Dendritic cell treated with granulocyte-macrophage colony-stimulating factor and Interleukin-4, amounts not matched to agents 40 ng/mL and 50 ng/mL, for 4 days (primary cell): ENCODE measurements around the gene AHRR.
"Not testable (repeated sequence)": the region's sequence is repeated elsewhere in the genome, so short reads cannot be mapped to it uniquely, and the experiment has no call there.

ENCODE experiments used
- H3K27ac Mint-ChIP-seq: one replicate; pipeline ENCODE4 v1.8.0; 2022; ENCODE audit warnings: mild to moderate bottlenecking, mixed read lengths
- H3K27me3 Mint-ChIP-seq: one replicate; pipeline ENCODE4 v1.8.0; 2022; ENCODE audit warnings: mild to moderate bottlenecking, mixed read lengths
- H3K36me3 Mint-ChIP-seq: one replicate; pipeline ENCODE4 v1.8.0; 2022; ENCODE audit warnings: low read depth, mixed read lengths
- H3K4me1 Mint-ChIP-seq: one replicate; pipeline ENCODE4 v1.8.0; 2022; ENCODE audit warnings: low read depth, mixed read lengths
- H3K4me3 Mint-ChIP-seq: one replicate; pipeline ENCODE4 v1.8.0; 2022; ENCODE audit warnings: mild to moderate bottlenecking, moderate library complexity, mixed read lengths
- H3K9me3 Mint-ChIP-seq: one replicate; pipeline ENCODE4 v1.8.0; 2022; ENCODE audit warnings: mixed read lengths
- intact Hi-C: fragments of 100-400 bp; cut with micrococcal nuclease; formaldehyde crosslinking; loops from one replicate; pipeline ENCODE4 v1.15.0; 2022

The AHRR gene

DNA sequence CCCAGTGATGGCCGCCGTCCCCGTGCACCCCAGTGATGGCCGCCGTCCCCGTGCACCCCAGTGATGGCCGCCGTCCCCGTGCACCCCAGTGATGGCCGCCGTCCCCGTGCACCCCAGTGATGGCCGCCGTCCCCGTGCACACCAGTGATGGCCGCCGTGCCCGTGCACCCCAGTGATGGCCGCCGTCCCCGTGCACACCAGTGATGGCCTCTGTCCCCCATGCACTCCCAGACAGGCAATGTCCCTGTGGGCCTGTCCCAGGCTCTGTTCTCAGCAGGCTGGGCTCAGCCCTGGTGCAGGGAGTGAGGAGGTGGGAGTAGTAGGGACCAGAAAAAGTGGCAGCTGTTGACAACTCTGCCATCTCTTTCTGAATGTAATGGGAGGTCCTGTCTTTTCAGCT lies 11.7 kb upstream of the AHRR start:
- H3K36me3 Mint-ChIP-seq = peaks cover 100% of the 10 kb centered on the region
- H3K27me3 Mint-ChIP-seq, intact Hi-C loops, H3K27ac Mint-ChIP-seq, H3K4me1 Mint-ChIP-seq, H3K4me3 Mint-ChIP-seq, H3K9me3 Mint-ChIP-seq: not testable (repeated sequence)

DNA sequence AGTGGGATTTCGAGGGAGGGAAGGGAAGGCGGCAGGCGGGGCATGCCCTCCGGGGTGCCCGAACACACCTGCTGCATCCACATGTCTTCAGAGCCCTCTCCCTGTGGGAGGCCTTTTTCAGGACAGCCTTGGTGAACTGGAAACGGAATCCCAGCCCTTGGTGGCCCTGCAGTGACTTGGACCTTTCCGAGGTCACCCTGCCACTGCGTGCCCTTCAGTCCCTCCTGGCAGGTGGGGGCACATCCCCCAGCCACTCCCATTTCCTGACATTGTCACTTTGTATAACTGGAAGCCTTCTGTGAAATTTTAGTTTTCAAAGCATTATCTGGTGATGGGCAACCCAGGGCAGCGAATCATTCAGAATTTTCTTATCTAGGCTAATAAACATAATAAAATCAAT lies 11.0 kb upstream of the AHRR start:
- no peaks in the 10 kb centered on the region for H3K4me1 Mint-ChIP-seq
- no peak overlapping the region for H3K4me3 Mint-ChIP-seq
- H3K27me3 Mint-ChIP-seq = no peaks in the 10 kb centered on the region
- intact Hi-C loops = no loop called here
- H3K9me3 Mint-ChIP-seq = no peaks in the 10 kb centered on the region
- peaks cover 100% of the 10 kb centered on the region for H3K36me3 Mint-ChIP-seq
- no peak overlapping the region for H3K27ac Mint-ChIP-seq

DNA sequence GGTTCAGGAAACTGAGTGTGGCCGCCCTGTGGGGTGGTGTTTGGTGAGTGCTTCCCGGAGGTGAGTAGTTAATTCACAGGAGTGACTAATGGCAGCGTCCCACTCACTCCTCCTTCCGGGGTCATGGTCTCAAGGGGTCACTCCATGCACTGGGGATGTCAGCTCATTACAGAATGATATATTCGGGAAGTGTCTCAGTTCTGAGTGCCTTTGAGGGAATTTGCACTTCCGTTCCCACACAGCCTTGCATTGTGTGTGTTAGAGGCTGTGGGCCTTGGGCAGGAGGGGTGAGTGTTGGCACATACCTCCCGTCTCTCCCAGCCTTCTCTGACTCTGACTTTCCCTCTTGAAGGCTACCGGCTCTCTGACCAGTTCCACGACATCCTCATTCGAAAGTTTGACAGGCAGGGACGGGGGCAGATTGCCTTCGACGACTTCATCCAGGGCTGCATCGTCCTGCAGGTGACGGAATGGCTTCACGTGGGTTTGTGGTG lies 10.5 kb upstream of the AHRR start:
- intact Hi-C loops = no loop called here
- no peak overlapping the region for H3K27ac Mint-ChIP-seq
- no peaks in the 10 kb centered on the region for H3K9me3 Mint-ChIP-seq
- peaks cover 100% of the 10 kb centered on the region for H3K36me3 Mint-ChIP-seq
- no peaks in the 10 kb centered on the region for H3K27me3 Mint-ChIP-seq
- no peak overlapping the region for H3K4me3 Mint-ChIP-seq
- H3K4me1 Mint-ChIP-seq = no peaks in the 10 kb centered on the region

DNA sequence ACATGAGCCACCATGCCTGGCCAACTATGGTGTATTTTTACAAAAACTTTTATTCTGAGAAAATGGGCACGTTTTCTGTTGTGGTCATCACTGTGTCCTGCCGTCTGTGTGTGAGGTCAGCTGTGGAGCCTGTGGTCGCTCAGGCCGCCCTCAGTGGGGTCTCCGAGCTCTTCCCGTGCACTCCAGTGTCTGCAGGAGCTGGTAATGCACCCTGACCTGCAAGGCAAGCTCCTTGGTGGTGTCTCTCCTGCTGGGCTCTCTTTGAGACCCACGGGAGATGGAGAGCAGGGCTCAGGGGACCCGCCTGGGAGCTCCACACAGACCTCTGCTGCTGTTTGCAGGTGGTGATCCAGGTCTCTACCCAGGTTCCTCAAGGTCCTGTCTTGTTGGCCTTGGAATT lies 9.6 kb upstream of the AHRR start:
- Mint-ChIP-seq H3K36me3 (peaks cover 100% of the 10 kb centered on the region), H3K27ac (no peak overlapping the region)

DNA sequence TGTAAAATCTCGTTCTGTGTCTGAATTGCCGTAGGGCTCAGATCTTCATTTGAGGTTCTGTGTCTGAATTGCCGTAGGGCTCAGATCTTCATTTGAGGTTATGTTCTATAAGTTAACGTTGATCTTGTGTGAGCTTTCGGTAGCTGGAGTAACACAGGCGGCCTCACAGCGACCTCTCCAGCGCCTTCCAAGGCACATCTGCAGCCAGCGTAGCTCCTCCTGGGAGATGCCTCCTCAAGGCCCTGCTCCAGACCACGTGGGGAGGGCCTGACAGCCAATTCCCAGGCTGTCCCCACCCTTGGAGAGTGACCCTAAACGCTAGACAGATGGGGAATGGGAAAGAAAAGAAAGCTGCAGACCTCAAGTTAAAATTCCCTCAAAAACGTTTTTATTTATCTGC lies 8.7 kb upstream of the AHRR start:
- intact Hi-C loops = no loop called here
- Mint-ChIP-seq H3K36me3 (peaks cover 97% of the 10 kb centered on the region), H3K9me3 (no peaks in the 10 kb centered on the region), H3K4me3 (no peak overlapping the region), H3K27me3 (no peaks in the 10 kb centered on the region), H3K27ac (no peak overlapping the region), H3K4me1 (peaks cover 5% of the 10 kb centered on the region)

More for the DNA sequence above, 9.6 kb upstream of the AHRR start:
- H3K27me3 Mint-ChIP-seq = no peaks in the 10 kb centered on the region
- H3K9me3 Mint-ChIP-seq = no peaks in the 10 kb centered on the region
- intact Hi-C loops = no loop called here
- no peak overlapping the region for H3K4me3 Mint-ChIP-seq
- no peaks in the 10 kb centered on the region for H3K4me1 Mint-ChIP-seq

DNA sequence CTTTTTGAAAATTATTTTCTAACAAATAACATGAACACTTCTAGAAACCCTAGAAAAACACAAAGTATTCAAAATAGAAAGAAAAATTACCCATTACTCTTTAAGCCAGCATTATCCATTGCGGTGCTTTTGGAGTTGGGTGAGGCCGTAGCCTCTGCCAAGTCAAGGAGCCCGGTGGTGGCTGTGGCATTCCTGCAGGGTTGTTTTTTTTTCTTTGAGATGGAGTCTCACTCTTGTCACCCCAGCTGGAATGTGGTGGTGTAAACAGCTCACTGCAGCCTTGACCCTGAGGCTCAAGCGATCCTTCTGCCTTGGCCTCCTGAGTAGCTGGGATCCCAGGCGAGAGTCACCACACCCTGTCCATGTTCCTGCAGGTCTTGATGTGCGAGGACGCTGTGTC lies 8.2 kb upstream of the AHRR start:
- no peak overlapping the region for H3K4me3 Mint-ChIP-seq
- H3K9me3 Mint-ChIP-seq = no peaks in the 10 kb centered on the region
- peaks cover 7% of the 10 kb centered on the region for H3K4me1 Mint-ChIP-seq
- H3K27me3 Mint-ChIP-seq = peaks cover under 1% of the 10 kb centered on the region
- intact Hi-C loops = no loop called here
- no peak overlapping the region for H3K27ac Mint-ChIP-seq
- peaks cover 92% of the 10 kb centered on the region for H3K36me3 Mint-ChIP-seq

DNA sequence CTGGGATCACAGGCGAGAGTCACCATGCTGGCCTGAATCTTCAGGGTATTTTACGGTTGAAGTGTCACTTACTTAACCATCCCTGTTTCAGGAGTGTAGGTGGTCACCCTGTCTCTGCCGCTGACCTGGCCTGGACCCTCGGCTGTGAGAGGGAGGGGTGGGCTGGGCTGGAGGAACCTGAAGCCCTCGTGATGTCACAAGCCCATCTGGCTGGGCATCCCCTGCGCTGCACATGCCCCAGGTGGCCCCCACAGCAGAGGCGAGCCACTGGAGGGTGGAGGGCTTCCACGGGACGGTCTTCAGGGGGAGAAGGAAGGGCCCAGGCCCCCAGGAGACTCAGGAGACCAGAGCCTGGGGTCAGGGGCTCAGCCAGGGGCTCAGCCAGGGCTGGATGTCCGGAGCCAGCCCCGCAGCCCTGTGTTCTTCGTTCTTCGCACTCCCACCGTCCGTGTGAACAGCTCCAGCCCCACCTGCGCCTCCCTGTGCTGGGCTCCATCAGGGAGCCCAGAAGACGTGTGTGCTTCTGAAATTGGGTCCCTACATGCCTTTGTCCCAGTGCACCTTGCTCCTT lies 7.6 kb upstream of the AHRR start:
- H3K4me3 Mint-ChIP-seq = no peak overlapping the region
- H3K9me3 Mint-ChIP-seq = no peaks in the 10 kb centered on the region
- H3K36me3 Mint-ChIP-seq = peaks cover 86% of the 10 kb centered on the region
- peaks cover 13% of the 10 kb centered on the region for H3K4me1 Mint-ChIP-seq
- H3K27ac Mint-ChIP-seq = no peak overlapping the region
- intact Hi-C loops = no loop called here
- peaks cover 7% of the 10 kb centered on the region for H3K27me3 Mint-ChIP-seq

DNA sequence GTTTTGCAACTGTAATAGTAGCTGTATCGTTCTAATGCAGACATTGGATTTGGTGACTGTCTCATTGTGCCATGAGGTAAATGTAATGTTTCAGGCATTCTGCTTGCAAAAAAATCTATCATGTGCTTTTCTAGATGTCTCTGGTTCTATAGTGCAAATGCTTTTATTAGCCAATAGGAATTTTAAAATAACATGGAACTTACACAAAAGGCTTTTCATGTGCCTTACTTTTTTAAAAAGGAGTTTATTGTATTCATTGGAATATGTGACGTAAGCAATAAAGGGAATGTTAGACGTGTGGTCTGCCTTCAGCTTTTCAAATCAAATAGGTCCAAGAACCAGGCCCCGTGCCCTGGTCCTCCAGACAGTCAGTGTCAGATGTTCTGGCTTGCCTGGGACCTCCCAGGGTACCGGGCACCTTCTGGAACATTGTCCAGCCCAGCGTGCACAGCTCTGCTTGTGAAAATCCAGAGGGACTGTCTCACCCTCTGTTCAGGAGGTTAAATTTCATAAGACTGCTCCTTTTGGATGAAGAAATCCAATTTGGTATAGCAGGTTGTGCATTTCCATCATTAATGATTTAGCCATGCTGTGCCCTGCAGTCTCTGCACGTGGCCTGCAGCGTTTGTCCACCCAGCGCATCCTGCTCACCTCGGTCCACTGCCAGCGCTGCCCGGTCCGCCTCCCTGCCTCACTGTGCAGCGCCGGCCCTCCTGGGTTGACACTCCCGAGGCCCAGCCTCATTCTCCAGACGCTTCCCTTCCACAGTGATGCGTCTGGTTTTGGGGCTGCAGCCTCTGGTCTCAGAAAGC lies 6.6 kb upstream of the AHRR start:
- H3K36me3 Mint-ChIP-seq = peaks cover 76% of the 10 kb centered on the region
- H3K9me3 Mint-ChIP-seq = no peaks in the 10 kb centered on the region
- H3K27me3 Mint-ChIP-seq = peaks cover 15% of the 10 kb centered on the region
- no peak overlapping the region for H3K27ac Mint-ChIP-seq
- peaks cover 20% of the 10 kb centered on the region for H3K4me1 Mint-ChIP-seq
- no peak overlapping the region for H3K4me3 Mint-ChIP-seq
- intact Hi-C loops = no loop called here

DNA sequence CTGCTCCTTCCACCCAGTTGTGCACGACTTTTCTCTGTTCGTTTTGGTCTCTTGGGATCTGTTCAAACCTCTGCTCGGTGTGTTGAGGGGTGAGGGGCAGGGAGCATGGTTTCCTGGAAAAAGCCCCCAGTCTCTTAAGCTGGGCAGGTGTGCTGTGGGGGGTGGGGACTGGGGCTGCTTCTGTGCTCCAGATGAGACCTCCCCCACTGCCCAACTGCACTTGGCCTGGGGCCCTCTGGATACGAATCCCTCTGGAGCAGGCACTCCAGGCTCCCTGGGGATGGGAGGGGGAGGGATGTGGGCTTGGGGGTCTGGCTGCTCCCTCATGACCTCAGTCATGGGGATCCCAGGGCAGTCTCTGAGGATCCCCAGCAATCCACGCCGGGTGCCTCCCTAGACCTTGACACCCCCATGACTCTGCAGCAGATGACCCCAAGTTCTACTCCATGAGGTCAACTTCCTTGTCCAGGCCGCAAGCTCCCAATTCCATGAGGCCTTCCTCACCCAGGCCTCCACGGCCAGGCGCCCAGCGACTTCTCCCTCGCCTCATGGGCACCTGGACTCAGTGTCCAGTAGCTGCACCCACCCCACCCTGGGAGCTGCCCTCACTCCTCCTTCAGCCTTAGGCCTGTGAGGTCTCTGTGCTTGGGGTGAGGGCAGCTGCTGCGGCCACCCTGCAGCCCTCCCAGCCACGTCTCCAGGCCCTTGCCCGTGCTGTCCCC lies 5.9 kb upstream of the AHRR start:
- Mint-ChIP-seq H3K4me3 (no peak overlapping the region), H3K9me3 (no peaks in the 10 kb centered on the region), H3K4me1 (peaks cover 26% of the 10 kb centered on the region), H3K27me3 (peaks cover 22% of the 10 kb centered on the region), H3K27ac (no peak overlapping the region), H3K36me3 (peaks cover 69% of the 10 kb centered on the region)
- intact Hi-C loops = loop anchor here (2.0 kb wide), 1 partner anchor 119 kb away; no protein-coding TSS in a partner anchor

DNA sequence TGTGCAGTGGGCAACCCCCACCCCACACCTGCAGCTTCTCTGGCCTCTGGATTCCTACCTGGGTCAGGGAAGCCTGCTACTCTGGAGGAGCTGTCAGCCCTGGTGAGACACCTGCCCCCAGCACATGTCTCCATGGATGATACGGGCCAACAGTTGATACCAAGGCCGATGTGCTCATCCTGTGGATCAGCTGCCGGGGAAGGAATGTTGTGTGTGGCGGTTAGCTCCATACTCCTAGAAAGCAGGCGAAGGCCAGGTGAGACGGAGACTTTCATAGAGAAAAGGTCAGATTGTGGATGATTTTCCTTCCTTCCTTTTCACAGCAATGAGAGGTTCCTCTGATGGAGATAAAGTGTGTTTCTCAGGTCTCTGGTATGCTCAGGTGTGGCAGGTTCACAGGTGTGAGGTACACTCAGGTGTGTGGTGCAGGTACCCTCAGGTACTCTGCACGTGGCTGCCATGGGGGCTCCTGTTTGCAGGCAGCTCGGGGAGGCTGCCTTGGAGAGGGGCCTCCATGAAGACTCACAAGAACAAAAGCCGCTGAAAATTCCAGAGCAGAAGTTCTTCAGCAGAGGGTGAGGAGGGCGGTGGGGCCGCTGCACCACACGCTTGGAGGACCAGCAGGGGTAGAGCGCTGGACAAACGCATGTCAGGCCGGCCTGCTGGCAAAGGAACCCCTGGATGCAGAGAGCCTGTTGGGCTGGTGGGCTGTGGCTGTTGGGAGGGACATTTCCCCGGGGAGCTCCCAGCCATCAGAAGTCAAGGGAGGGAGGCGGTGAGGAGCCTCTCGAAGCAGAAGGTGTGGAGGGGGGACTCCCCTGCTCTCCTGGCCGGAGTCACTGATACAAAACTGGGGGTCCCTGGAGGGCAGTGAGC lies 5.1 kb upstream of the AHRR start:
- Mint-ChIP-seq H3K4me3 (no peak overlapping the region), H3K9me3 (no peaks in the 10 kb centered on the region), H3K27me3 (peaks cover 23% of the 10 kb centered on the region), H3K27ac (no peak overlapping the region), H3K4me1 (peaks cover 30% of the 10 kb centered on the region), H3K36me3 (peaks cover 61% of the 10 kb centered on the region)
- intact Hi-C loops = loop anchor here (2.0 kb wide), 1 partner anchor 118 kb away; no protein-coding TSS in a partner anchor

DNA sequence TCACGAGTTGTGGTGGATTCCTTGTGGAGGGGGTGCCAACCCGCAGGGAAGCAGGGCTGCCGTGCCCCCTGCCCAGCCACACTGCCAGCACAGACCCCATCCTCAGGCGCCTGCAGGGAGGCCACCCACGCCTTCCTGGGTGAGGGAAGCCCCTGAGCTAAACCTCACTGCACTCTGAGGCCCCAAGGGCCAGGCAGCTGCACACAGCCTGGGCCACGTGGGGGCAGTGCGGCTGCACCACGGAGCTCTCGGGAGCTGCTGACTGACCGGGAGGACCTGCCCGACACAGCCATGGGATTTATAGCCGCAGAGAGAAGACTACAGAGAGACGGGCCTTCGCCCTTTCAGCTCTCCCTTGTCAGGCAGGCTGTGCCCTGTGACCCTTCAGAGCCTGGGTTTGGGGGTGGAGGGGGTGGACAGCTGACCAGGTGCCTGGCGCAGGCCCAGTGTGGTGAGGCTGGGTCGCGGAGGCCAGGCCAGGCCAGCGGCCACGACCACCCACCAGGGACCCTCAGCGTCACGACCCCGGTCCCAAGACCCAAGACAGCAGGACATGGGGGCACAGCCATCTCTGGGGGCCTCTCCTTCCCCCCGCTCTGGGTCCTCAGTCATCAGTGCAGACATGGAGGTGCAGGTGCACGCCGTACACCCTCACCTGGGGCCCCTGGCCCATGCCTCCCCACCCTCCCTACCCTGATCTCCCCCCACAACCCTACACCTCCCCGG lies 4.3 kb upstream of the AHRR start:
- H3K4me3 Mint-ChIP-seq = no peak overlapping the region
- peaks cover 31% of the 10 kb centered on the region for H3K4me1 Mint-ChIP-seq

DNA sequence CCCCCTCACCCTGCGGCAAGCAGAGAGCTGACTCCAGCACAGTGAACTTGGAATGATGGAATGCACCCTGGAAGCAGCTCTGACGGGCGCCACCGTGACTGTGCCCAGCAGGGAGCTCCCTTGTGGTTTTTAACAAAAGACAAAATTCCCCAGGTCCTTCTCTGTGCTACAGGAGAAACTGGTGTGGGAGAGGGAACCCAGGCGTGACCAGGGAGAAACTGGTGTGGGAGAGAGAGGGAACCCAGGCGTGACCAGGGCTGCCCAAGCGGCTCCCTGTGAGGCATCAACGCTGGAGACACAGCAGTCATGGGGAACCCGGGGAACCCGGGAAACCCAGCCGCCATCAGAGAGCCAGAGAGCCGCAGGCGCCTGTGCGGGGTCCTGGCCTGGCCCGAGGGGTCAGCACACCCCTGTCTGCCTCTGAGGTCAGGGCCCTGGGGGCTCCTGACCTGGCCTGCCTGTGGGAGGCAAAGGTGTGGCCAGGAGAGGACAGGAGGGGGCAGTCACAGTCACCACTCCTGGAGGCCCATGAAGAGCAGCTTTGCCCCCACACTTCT lies 3.1 kb upstream of the AHRR start:
- Mint-ChIP-seq H3K9me3 (no peaks in the 10 kb centered on the region), H3K27ac (no peak overlapping the region), H3K4me1 (peaks cover 43% of the 10 kb centered on the region), H3K4me3 (no peak overlapping the region), H3K36me3 (peaks cover 43% of the 10 kb centered on the region), H3K27me3 (peaks cover 26% of the 10 kb centered on the region)
- intact Hi-C loops = no loop called here

More for the DNA sequence above, 4.3 kb upstream of the AHRR start:
- Mint-ChIP-seq H3K36me3 (peaks cover 53% of the 10 kb centered on the region), H3K9me3 (no peaks in the 10 kb centered on the region), H3K27ac (no peak overlapping the region), H3K27me3 (peaks cover 23% of the 10 kb centered on the region)
- intact Hi-C loops = loop anchor here (2.0 kb wide), 1 partner anchor 118 kb away; no protein-coding TSS in a partner anchor
